HG03025 (cell line): ENCODE results near the gene FBXO41.

ENCODE experiments used
- ATAC-seq: cut with Tn5 transposase; IDR thresholded peaks from one replicate; pipeline ENCODE4 v1.9.1; 2021; ENCODE audit warnings: mild to moderate bottlenecking, moderate library complexity; ENCODE audit not compliant: unreplicated experiment, low FRiP score

Gene FBXO41

GRCh38 chr2:73250872-73251846 lies 33.1 kb downstream of the FBXO41 start:
- ATAC-seq, result no peak

GRCh38 chr2:73249636-73250035 lies 34.6 kb downstream of the FBXO41 start:
- ATAC-seq, result no peak

GRCh38 chr2:73246850-73247249 lies 37.4 kb downstream of the FBXO41 start:
- ATAC-seq, result no peak

GRCh38 chr2:73244580-73244979 lies 39.7 kb downstream of the FBXO41 start:
- no peak for ATAC-seq

- no peak for ATAC-seq
Measured at GRCh38 chr2:73243884-73244570, 40.3 kb downstream of the FBXO41 start.

- ATAC-seq, result no peak
Measured at GRCh38 chr2:73239776-73240175, 44.5 kb downstream of the FBXO41 start.

- ATAC-seq, result no peak
Measured at GRCh38 chr2:73238976-73239375, 45.3 kb downstream of the FBXO41 start.

GRCh38 chr2:73238149-73238548 lies 46.1 kb downstream of the FBXO41 start:
- no peak for ATAC-seq

- ATAC-seq, result no peak
Measured at GRCh38 chr2:73237168-73237567, 47.1 kb downstream of the FBXO41 start.

GRCh38 chr2:73235315-73236028 lies 48.8 kb downstream of the FBXO41 start:
- no peak for ATAC-seq

- peak; percentile 69 for ATAC-seq
Measured at GRCh38 chr2:73233932-73234832, 50.1 kb downstream of the FBXO41 start, which contains the start of gene CCT7. Gene CCT7, plus strand, starts transcription at chr2:73234308. Its CDS starts 71 bp downstream, at chr2:73234379.

GRCh38 chr2:73233154-73233931 lies 50.9 kb downstream of the FBXO41 start, which contains the start of gene PRADC1:
Gene PRADC1, minus strand, starts transcription at chr2:73233239. Its CDS starts 79 bp downstream, at chr2:73233160.
- ATAC-seq, result peak; percentile 88

GRCh38 chr2:73232403-73233153 lies 51.7 kb downstream of the FBXO41 start:
- ATAC-seq, result peak; percentile 5

GRCh38 chr2:73228631-73229030 lies 55.6 kb downstream of the FBXO41 start:
- no peak for ATAC-seq

GRCh38 chr2:73227086-73227485 lies 57.2 kb downstream of the FBXO41 start:
- no peak for ATAC-seq

- ATAC-seq, result no peak
Measured at GRCh38 chr2:73225513-73226360, 58.5 kb downstream of the FBXO41 start.

GRCh38 chr2:73223821-73224220 lies 60.5 kb downstream of the FBXO41 start:
- ATAC-seq, result no peak
